Activated gamma-delta T cell treated with Interleukin-2 at 50 U/mL for 16 hours (primary cell): Measurements from ENCODE around the gene OSTN.
"Not testable (repeated sequence)": the region's sequence is repeated elsewhere in the genome, so short reads cannot be mapped to it uniquely, and the experiment has no call there.

Source experiments
- DNase-seq: peaks from one replicate; pipeline ENCODE4 v3.0.0-alpha.2; 2020

OSTN gene, protein sequence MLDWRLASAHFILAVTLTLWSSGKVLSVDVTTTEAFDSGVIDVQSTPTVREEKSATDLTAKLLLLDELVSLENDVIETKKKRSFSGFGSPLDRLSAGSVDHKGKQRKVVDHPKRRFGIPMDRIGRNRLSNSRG

DNA sequence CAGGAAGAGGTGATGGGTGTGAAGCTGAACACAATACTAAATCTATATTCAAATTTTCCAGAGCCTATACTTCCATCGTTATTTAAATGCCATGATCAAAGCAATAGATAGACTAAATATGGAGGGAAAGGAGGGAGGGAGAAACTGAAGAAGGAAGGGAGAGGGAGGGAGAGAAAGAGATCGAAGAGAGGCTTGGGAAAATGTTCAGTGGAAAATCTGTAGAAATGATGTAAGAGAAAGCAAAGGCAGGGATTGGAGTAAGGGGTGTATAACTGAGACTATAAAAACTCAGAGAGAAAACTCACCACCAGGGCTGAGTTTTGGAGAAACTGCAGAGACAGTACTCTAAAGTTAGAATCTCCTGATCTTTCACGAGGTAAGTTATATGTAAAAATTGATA is at the start of gene OSTN:
Gene OSTN (plus strand): TSS at position 310 of the 400 bp plus-strand sequence. CDS start 13,292 bp downstream, outside the sequence.
- no peak for DNase-seq

DNA sequence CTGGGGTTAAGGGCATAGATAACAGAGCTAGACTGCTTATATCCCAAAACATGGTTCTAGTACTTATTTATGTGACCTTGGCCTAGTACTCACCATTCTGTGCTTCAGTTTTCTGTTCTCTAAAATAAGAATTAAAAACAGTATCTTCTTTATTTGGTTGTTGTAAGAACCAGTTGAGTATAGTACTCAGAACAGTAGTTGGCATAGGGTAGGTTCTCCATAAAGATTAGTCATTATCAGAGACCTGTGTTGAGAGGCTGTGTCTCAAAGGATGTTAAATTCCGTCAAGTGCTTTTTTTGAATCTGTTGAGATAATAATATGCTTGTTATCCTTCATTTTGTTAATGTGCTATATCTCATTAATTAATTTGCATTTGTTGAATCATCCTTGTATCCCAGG is 47.4 kb upstream of the OSTN start:
- no peak for DNase-seq

DNA sequence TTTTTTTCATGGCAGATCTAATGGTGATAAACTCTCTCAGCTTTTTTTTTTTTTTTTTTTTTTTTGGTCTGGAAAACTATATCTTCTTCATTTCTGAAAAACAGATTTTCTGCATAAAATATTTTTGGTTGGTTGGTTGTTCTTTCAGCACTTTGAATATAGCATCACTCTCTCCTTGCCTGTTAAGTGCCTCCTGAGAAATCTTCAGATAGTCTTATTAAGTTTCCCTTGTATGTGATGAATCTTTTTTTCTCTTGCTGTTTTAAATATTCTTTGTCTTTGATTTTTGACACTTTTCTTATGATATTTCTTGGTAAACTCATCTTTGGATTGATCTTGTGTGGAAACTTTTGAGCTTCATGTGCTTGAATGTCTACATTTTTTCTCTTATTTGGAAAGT is 44.2 kb upstream of the OSTN start:
- DNase-seq = no peak

DNA sequence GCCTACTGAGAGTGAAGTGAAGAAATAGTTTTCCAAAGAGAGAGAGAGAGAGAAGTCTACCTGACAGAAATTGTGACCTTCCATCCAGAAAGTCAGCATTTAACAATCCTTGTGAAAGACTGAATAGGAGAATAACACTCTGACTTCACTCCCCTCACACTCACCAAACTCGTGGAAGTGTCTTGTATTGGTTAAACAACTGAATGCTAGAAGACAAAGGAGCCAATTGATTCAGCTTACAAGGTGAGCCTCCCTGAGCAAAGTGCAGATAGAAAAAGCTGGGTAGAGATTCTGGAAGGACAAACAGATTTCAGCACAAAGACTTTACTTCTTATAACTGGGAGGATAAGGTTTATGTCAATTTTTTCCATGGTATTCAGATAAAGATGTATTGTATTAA is 40.8 kb upstream of the OSTN start:
- no peak for DNase-seq

DNA sequence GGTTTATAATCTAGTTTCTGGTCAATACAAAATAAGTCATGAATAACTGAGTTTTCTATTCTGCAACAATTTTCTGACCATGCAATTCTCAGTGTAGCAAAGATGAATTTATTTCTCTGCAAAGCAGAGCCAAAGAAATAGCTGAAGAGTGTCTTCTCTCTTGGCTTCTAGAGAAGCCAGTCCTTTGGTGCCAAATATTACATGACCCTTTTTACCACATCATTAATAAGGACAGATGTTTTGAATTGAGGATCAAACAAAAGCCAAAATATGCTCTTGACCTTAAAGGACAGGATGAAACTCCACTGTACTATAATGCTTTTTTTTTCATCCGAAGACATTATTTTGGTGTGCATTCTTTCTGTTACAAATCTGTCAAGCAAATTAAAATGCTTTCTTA is 40.2 kb upstream of the OSTN start:
- no peak for DNase-seq

DNA sequence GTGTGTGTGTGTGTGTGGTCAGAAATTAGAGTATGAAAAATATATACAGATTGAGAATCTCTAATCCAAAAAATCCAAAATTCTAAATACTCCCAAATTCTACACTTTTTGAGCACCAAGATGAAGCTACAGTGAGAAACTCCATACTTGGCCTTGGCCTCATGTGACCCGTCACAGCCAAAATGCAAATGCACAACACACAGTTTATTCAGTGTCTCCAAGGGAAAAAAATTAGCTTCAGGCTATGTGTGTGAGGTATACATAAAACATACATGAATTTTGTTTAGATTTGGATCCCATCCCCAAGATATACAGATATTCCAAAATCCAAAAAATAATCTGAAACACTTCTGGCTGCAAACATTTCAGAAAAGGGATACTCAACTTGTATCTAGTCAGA is 33.2 kb upstream of the OSTN start:
- DNase-seq = no peak

DNA sequence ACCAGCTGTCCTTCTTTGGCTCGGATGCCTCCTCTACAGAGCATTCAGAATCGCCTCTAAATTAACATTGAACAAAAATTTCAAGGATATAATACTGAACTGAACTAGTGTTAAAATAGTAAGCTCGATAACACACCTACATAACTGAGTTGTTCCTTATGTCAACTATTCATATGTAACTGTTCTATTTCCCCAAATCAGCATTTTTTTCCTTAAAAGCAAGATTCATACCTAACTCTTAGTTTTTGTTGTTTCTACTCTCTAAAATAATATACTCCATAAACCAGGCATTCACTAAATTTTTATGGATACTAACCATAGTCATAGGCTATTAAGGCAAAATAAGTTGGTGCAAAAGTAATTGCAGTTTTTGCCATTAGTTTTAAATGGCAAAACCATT is 32.7 kb upstream of the OSTN start:
- DNase-seq = no peak

DNA sequence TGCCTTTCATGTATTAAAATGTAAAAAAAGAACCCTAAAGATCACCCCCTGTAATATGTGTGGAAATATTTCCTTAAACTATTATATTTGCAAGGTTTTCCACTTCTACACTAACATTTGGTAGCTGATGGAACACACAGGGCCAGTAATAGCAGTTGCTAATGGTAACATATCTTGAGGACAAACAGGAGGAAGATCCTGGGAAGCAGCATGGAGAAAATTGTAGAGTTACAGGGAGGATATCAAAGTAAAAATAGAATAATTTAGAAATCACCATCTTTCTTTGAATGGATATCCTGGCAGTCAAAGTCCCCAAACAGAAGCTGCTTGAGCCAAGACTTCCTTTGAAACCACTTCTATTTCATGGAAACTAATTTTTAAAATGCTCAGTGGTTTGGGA is 29.5 kb upstream of the OSTN start:
- DNase-seq = no peak

DNA sequence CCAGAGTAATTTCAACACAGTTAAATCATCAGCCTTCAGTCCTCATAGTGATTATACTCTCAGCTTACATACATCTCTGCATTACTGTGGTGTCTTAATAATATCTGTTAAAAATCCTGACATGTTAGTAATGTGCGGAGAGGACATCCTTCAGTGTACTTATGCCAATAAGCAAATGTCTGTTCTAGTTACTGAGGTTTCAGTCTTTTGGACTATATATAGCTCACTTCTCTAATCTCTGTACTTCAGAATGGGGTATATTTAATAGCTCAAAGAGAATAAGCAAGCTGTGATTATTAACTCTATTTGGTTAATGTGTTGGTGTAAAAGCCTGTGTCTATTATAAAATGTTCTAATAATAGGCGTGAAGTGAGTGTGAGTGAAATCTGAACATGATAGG is 28.9 kb upstream of the OSTN start:
- DNase-seq = no peak

DNA sequence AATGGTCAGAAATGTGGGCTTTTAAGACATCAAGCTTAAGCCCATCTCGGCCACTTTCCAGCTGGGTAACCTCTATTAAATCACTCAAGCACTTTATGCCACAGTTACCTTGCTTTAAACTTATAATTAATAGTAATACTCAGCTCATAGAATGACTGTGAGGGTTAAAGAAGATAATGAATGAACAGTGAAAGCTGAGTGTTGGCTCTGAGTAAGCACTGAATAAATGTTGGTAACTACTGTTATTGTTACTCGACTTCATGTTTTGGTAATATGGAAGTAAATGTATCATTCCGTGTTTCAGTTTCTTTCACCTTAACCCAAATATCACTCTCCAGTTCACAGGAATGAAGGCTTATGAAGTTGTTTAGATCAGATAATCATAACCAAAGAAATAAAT is 23.9 kb upstream of the OSTN start:
- no peak for DNase-seq

DNA sequence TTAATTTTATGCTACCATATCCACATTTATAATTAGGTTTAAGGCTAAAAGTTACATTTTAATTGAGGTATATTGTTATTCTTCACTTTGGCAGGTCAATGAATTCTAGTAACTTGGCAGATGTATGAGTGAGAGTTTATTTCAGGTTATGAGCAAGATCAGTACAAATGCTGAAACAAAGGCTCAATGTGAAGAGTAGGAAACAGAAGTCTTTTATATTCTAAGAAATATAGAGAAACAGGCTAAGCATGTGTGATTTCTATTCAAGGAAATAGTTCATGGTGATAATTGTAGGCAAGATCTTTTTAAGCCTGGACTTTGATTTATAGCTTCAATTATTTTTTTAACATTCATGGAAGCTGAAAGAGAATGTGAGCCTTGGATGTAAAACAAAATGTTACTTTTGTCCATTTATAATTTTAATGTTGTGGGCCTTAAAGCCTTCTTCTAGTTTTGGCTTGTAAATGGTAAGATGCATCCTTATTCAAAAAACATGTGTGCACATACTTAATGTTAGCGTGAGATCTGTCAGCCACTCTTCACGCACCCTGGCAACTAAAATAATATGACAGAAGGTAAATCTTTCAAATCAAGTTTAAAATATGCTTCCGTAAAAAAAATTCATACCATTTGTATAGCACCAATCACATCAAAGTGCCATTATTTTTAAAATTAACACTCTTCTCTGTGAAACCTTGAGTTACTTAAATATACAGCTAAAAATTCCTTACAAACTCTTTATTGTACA is 22.8 kb upstream of the OSTN start:
- DNase-seq = no peak

DNA sequence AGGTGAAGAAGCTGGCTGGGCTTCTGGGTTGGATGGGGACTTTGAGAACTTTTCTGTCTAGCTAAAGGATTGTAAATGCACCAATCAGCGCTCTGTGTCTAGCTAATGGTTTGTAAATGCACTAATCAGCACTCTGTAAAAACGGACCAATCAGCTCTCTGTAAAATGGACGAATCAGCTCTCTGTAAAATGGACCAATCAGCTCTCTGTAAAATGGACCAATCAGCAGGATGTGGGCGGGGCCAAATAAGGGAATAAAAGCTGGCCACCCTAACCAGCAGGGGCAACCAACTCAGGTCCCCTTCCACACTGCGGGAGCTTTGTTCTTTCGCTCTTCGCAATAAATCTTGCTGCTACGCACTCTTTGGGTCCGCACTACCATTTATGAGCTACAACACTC is 13.7 kb upstream of the OSTN start:
- DNase-seq = not testable (repeated sequence)

DNA sequence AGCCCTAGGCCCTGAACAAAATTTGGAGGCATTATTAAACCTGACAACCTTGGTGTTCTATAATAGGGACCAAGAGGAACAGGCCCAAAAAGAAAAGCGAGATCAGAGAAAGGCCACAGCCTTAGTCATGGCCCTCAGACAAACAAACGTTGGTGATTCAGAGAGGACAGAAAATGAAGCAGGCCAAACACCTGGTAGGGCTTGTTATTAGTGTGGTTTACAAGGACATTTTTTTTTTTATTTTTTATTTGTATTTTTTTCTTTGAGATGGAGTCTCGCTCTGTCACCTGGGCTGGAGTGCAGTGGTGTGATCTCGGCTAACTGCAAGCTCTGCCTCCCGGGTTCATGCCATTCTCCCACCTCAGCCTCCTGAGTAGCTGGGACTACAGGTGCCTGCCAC is 10.8 kb upstream of the OSTN start:
- not testable (repeated sequence) for DNase-seq

DNA sequence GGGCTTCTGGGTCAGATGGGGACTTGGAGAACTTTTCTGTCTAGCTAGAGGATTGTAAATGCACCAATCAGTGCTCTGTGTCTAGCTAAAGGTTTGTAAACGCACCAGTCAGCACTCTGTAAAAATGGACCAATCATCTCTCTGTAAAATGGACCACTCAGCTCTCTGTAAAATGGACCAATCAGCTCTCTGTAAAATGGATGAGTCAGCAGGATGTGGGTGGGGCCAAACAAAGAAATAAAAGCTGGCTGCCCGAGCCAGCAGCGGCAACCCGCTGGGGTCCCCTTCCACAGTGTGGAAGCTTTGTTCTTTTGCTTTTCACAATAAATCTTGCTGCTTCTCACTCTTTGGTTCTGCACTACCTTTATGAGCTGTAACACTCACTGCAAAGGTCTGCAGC is 6.8 kb upstream of the OSTN start:
- not testable (repeated sequence) for DNase-seq

DNA sequence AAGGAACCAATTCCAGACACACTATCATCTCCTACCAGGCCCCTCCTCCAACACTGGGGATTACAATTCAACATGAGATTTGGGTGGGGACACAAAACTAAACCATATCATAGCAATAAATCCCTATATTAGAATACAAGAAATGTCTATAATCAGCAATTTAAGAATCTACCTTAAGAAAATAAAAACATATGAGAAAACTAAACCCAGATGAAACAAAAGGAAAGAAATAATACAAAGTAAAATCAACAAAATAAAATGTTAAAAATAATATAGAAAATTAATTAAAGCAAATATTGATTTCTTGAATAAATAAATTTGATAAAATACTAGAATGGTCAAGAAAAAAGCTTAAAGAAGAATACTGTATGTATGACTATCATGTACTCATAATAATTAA is 6.1 kb upstream of the OSTN start:
- no peak for DNase-seq

DNA sequence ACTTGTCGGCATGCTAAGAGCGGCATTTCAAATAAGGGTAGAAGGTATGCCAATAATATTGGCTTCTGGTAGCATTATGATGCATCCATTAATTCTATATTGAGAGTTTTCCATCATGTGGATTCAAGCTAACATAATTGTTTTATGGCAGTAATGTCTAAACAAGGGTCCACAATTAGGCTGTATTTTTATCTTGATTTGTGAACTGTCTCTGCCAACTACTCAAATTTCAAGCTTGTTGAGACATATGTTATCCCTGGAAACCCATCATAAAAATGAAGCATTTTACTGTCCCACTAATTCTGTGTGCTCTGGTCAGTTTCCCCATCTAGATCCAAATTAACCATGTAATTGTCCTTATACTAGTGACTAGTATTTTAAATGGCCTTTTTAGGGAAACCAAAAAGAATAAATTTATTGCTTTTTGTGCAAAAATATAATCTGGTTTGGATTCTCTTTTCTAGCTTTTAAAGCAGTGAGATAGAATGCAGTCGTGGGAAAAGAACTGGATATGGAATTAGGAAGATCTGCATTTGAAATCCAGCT is 1.2 kb upstream of the OSTN start:
- DNase-seq = no peak

DNA sequence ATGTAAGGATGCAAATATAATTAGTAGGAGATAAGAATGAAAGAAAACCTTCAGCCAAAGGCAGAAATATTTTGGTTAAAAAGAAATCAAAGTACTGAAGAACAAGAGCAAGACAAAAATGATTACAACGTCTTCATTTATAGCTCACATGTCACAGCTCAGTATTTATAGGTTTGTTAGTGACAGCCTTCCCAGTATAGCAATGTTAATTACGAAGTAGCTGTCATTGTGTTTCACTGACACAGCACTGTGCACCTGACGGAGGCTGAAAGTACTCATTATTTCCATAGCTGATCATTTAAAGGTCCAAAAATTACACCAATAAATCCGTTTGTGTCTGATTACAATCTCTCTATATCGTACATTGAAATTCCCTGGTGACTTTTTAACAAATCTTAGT is 561 bp upstream of the OSTN start:
- DNase-seq = no peak

DNA sequence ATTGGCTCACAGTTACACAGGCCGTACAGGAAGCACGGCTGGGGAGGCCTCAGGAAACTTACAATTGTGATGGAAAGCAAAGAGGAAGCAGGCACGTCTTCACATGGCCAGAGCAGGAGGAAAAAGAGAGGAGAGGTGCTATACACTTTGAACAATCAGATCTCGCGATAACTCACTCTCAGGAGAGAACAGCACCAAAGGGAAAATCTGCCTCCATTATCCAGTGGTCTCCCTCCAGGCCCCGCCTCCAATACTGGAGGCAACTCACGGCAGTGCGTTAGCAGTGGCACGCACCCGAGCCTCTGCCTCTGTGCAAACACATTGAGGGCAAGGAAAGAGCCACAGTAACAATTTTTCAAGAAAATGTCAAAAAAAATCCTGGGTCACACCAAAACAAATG is 11.0 kb downstream of the OSTN start:
- no peak for DNase-seq

DNA sequence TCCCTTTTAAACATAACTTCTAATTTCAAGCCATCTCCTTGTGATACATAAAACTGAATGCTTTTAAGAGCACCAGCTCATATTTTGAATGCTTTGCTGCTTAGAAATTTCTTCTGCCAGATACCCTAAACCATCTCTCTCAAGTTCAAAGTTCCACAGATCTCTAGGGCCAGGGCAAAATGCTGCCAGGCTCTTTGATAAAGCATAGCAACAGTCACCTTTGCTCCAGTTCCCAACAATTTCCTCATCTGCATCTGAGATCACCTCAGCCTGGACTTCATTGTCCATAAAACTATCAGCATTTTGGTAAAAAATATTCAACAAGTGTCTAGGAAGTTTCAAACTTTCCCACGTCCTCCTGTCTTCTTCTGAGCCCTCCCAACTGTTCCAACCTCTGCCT is 17.5 kb downstream of the OSTN start:
- no peak for DNase-seq

DNA sequence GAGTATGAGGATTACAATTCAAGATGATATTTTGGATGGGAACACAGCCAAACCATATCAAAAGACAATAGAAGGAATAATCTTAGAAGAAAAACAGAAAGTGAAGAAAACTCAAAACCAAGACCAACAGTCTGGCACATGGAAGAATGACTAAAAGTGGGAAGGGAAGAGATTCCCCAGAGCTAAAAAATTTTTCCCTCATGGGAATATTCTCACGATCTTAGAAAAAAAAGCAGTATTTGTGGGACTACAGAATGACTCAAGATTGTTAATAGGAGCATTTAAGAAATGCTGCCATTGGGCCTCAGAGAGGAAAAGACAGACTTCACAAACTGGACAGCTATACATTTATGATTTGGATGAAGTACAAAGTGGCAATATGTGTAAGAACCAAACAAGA is 18.3 kb downstream of the OSTN start:
- DNase-seq = no peak

DNA sequence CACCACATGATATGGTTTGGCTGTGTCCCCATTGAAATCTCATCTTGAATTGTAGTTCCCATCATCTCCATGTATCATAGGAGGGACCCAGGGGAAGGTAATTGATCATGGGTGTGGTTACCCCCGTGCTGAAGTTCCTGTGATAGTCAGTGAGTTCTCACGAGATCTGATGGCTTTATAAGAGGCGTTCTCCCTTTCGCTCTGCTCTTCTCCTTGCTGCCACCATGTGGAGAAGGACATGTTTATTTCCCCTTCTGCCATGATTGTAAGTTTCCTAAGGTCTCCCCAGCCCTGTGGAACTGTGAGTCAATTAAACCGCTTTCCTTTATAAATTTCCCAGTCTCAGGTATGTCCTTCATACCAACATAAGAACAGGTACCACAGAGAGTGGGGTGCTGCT is 21.9 kb downstream of the OSTN start:
- no peak for DNase-seq

DNA sequence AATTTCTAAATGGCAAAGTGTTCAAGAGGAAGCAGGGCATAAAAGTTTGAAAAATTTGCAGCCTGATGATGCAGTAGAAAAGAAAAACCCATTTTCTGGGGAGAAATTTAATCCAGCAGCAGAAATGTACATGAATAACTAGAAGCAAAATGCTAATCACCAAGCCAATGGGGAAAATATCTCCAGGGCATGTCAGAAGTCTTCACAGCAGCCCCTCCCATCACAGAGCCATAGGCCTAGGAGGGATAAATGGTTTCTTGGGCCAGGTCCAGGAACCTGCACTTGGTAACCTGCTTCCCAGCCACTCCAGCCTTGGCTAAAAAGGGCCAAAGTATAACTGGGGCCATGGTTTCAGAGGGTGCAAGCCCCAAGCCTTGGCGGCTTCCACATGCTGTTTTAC is 22.6 kb downstream of the OSTN start:
- no peak for DNase-seq

DNA sequence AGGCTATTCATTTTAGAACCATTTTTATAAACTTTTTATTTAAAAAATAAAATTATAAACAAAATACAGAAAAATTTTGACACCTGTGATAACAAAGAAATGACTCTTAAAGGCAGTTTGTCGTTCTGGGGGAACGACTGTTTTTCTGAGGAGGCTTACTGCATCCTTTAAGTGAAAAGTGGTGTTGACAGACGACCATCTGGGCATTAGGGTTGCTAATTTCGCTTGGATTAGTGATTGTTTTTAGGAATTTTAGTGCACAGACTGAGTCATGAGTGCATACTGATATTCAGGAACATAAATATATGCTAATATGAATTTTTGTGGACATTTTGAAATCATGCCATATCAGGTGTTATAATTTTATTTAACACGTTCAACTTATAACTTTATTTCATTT is 28.5 kb downstream of the OSTN start:
- DNase-seq = no peak

DNA sequence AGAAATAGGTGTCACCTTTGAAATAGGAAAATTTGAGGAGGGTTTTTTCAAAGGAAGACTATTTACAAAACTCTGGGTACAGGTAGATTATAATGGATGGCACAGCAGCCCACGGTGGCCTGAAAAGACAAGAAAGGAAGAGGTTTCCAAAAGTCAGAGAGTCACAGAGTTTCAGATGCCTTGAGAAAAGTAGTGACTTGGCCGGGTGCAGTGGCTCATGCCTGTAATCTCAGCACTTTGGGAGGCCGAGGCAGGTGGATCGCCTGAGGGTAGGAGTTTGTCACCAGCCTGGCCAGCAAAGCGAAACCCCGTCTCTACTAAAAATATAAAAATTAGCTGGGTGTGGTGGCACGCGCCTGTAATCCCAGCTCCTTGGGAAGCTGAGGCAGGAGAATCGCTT is 35.2 kb downstream of the OSTN start:
- no peak for DNase-seq
